HEK293T (cell line): ENCODE results near the gene SEC14L6.

Experiments used
- BHLHE40 ChIP-seq: fragments of 450-650 bp; IDR thresholded peaks from 2 replicates; pipeline ENCODE4 v1.6.1; 2016; ENCODE audit warnings: mild to moderate bottlenecking, moderate library complexity, borderline replicate concordance
- CTBP1 ChIP-seq: fragments of 450-650 bp; IDR thresholded peaks from 2 replicates; pipeline ENCODE4 v1.6.1; 2016; ENCODE audit warnings: borderline replicate concordance
- FOXA1 ChIP-seq: fragments of 450-650 bp; IDR thresholded peaks from 2 replicates; pipeline ENCODE4 v1.6.1; 2016; ENCODE audit warnings: mild to moderate bottlenecking
- HDGF ChIP-seq: fragments of 450-650 bp; IDR thresholded peaks from 2 replicates; pipeline ENCODE4 v1.6.1; 2017; ENCODE audit warnings: antibody characterized with exemption, borderline replicate concordance
- SP1 ChIP-seq: fragments of 450-650 bp; IDR thresholded peaks from 2 replicates; pipeline ENCODE4 v1.6.1; 2017
- SUZ12 ChIP-seq: fragments of 450-650 bp; IDR thresholded peaks from 2 replicates; pipeline ENCODE4 v1.6.1; 2016; ENCODE audit warnings: mild to moderate bottlenecking
- TARDBP ChIP-seq: fragments of 450-650 bp; IDR thresholded peaks from 2 replicates; pipeline ENCODE4 v1.6.1; 2016
- ZNF384 ChIP-seq: fragments of 450-650 bp; IDR thresholded peaks from 2 replicates; pipeline ENCODE4 v1.6.1; 2016

GRCh38 chr22:30547188-30547587 lies 647 bp upstream of the SEC14L6 start:
- no peak for TF ChIP-seq BHLHE40
- TF ChIP-seq HDGF, result no peak
- no peak for TF ChIP-seq SUZ12
- TF ChIP-seq TARDBP, result no peak
- TF ChIP-seq FOXA1, result no peak
- no peak for TF ChIP-seq SP1
- TF ChIP-seq ZNF384, result no peak
- no peak for TF ChIP-seq CTBP1
